Measurements from ENCODE around the gene SIAH3.

SIAH3 gene

DNA sequence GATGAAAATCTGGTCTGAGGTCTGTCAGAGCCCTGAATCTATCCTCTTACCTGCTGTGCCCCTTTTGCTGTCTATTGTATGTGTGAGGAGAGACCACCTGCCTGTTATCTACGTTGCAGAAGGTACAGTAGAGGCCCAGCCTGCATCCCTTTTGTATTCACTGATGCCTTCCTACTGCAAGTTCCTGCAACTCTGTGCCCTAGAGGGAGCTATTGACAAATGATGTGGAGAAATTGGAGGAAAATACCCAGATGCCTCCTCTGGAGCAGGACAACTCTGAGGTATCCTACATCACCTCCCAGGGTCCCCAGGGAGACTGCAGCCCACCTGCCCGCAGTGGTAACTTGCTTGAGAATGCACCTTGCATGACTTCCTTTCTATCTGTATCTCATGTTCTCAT is 33.7 kb downstream of the SIAH3 start:
- no peak for DNase-seq

DNA sequence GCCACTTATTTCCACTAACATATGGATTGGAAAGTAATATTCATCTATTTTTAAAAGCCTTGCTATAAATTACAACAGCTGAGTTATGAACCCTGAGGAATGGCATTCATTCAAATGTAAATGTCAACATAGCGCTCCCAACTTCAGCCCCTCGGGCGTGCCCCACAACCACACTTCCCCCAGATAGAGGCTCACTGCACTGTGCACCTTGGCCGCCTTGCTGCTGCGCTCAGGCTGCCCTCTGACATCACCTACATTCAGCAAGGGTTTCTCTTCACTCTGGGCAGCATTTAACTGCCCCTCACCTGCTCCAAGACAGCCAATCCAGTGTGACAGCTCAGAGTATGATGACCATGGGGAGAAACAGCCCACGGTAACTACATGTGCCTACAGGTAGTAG is 35.1 kb downstream of the SIAH3 start:
- DNase-seq, result no peak

DNA sequence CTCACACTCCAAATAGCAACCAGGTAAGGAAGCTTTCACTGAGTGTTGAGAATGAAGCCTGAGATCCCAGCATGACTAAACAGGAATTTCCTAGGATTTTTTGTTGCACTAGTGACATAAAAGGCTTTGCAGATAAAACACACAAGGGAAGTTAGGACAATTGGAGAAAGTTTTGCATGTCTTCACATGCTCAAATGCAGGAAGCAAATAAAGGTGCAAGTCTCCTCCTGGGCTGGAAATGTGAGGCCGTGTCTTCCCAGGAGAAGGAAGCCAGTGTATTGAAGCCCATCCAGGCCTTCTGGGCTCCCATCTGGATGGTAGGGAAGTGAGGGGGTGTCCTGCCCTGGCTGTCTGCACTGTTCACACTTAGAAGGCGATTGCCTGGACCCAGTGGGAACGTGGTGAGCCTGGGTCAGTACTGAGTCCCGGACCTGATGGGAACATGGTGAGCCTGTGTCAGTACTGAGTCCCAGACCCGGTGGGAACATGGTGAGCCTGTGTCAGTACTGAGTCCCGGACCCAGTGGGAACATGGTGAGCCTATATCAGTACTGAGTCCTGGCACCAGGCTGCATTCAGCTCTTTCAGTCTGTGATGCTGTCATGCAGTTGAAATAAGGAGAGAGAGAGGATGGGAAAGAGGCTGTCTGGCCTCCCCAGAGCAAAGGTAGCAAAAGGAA is 38.7 kb downstream of the SIAH3 start:
- no peak for DNase-seq

DNA sequence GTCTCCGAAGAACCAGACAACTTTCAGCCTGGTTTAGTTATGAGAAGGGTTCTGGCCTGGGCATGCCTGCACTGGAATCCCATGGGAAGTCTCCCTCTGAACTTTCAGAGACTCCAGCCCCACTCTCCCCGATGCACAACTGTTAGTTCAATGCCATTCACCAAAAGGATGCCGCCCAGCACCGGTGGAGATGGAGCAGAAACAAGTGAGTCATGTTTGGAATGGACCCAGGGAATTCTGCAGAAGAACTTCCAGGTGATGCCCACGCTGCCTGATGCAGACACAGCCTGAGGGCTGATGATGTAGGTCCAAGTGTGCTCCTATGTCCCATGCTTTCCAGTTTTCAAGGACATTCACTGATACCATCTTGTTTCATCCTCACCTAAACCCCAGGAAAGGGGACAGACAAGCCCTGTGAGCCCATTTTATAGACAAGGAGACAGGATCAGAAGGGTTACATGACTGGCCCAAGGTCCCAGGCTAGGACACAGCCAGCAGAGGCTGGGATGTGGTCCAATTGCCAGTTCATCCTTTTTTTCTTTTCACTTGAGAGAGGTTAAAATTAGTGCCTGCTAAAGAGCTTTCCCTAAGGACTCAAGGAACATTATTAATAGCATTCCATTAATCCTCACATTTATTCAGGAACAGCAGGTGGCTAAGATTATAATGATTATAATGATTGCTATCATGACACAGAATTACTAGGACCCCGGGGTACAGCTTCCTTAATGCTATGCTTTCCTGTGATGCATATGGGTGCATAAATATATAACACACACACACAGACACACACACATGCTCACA is 39.5 kb downstream of the SIAH3 start:
- no peak for DNase-seq

DNA sequence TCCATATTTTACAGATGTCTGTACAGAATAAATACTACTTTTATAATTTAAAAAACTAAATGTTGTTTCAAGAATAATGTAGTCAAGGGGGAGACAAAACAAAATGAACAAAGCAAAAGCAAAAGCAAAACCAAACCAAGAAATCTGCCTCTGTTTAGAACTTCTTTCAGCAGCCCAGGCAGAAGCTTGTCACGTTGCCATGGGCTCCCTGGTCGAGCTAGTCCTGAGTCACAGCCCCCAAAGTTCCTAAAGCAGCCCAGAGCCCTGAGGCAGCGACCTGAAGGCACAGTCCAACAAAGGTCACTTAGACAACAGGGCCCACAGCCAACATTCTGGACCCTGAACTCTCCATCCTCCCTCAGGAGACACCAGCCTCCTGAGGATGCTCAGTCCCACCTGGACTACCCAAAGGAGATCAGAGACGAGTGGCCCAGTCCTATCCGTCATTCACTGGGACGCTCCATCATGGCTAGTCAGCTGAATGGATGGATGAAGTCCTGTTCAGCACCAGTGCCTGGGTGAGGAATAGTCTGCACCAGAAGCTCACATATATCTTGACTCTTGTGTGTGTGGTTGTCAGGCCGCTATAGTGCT is 41.7 kb downstream of the SIAH3 start:
- DNase-seq, result peak; percentile 16

DNA sequence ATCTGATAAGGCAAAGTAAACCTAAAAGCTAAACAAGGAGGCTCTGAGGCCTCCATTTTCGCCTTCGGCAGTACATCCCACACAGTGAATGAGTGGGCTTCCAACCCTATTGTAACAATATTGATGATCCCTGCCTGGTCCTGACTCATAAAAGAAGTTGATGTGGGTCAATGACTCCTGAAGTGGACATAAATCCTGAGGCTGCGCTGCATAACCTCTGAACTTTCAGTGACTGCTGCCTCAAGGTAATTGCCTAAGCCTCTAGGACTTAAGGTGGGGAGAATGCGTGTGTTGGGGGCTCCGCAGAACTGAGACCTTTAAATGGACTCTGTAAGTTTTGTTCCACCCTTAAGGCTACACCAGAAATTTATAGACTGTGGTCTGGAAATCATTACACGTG is 42.6 kb downstream of the SIAH3 start:
- DNase-seq, result no peak

DNA sequence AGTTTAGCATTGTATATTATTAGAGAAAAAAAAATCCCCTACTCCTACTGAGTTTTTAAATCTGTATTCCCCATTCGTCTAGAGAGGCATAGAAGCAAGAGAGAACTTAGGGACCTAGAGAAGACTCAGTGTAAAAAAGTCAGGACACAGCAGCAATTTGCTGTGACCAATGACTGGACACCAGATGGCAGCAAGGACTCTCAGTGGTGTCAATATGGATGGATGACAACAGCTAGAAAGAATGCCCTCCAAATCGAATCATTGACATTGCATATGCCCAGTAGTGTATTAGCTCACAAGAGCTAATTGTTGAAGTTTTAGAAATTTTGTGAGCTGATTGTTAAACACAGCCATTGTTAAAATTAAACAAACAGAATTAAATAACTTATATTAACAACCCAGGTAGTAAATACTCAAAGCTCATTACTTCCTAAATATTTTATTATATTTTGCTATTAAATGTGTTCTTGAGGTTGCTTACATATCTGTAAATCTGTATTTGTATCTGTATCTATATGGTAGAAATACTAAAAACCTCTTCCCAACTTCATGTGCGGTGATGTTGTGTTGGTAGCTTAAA is 43.9 kb downstream of the SIAH3 start:
- DNase-seq, result peak; percentile 49

DNA sequence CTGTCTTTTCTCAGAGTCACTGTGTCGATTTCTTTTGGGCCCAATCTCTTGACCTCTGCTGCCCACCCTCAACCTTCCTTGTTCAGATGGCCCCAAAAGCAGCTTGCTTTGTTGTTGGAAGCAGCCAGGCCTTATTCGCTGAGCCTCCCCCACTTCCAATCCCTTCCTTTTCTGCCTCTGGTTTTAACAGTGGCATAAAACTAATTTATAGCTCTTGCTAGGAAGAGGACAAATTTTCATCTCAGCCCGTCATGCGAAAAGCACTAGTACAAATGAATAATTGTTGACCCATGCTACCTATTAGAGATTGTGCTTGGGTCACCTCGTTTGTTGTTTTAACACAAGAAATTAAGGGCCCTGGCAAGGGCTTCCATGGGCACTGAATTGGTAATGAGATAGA is 51.1 kb downstream of the SIAH3 start:
- DNase-seq, result no peak

DNA sequence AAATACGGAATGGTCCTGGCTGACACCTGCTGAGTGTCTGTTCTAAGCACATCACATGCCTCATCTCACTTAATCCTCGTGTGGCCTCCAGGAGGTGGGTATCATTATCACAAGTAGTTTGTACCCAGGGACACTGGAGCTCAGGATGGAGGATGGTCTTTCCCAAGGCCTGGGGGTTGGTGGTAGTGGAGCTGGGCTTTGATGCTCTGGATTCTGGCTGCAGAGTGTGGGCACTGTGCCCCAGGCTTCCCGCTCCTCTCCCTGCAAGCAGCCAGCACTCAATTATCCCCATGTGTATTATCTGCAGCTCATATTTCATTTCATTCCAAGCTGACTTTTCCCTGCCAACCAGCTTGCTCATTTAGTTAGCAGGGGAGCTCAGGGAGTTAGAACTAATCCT is 52.1 kb downstream of the SIAH3 start:
- no peak for DNase-seq

DNA sequence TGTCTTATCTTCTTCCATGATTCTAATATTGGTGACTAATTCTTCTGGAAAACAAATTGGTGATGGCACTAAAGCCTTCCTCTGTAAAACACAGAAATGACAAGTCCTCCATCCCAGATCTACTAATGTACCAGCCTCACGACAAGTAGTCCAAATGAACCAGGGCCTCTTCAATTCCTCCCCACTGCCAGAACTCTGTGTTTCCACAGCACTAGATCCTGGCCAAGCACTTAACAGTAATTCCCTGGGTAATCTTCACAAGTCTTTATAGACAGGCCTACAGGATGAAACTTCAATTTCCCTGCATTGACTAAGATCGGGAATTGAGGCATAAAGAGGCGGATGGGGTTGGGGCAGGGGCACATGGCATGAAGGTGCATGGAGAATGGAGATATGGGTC is 52.7 kb downstream of the SIAH3 start:
- DNase-seq, result no peak

DNA sequence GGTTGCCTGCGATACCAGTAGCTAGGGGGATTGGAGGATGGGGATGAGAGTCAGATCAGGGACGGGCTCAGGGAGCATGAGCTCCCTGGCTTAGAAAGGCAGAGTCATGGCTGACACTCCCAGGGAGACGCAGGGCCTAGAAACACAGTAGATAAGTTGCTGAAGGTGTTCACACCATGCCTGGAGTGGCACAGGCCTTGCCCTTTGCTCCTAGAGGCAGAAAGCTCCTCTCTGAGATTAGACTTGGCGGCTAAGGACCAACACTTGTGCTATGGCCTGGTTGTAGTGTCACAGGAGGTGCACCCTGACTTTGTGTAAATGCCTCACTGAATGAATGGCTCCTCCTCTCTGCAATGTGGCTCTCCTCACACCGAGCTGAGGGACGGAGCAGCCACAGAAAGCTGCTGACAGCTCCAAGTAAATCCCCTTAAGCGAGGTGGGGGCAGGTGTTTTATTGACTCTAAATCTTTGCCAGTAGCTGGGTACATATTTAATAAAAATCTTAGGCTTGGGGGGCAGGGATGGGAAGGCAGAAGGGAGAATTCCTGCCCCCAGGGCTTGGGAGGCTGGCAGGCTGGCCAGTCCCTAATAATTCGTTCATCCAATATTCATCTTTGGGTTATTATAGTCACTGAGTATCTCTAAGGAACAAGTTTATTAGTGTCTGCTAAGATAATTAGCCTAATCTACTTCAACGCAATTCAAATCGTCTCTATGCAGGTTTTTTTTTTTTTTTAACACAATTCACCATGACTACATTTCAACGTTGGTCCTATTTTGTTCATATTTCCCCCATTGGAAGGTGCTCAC is 54.9 kb downstream of the SIAH3 start:
- DNase-seq, result no peak

DNA sequence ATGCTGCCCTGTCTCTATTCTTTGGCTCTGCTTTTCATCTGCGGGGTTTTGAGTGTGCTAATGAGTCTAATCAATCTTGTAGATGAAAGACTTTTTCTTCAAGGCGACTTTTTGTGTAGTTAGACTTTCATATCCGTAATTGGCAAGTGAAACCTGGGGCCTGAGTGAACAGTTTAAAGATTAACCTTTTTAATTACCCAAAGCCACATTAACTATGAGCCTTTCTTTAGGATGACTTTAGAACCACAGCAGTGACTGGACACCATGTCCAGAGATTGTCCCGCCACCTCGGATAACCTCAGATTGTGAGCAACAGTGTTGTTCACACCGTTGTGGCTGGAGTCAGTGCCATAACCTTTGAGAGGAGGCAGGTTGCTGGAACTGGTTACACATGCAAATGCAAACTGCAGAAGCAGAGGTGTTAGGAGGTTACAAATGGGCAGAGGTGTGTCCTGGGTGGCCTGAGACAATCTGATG is 58.7 kb downstream of the SIAH3 start:
- no peak for DNase-seq

DNA sequence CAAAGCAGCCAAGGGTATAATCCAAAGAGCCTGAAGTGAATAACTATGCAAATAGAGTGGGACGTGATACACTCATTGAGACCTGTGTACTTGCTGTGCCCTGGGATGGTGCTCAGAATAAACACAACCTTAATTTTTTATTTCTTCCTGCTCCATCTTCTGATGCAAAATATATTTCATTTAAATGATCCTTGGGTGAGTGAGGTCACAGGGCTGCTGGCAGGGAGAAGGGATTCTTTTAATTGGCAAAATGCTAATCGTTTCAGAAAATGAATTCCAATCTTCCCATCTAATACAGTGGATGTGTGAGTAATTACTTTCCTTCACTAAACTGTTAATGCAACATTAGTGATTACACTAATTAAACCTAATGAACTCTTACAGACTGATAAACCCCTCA is 63.5 kb downstream of the SIAH3 start:
- DNase-seq, result no peak

DNA sequence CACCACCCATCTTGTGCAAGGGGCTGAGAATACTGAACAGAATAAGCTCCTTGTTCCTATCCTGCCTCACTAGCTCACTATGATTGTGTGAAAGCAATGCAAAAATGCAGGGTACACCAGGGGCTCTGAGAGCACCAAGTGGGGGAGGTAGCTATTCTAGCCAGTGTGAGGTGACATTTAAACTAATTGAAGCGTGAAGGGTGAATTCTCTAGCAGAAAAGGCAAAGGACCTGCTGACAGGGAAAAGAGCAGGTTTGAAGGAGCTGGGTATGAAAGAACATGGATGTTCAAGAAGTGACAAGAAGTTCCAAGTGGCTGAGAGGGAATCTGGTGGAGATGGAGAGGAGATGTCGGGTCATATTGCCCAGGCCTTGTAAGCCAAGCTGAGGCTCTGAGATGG is 64.2 kb downstream of the SIAH3 start:
- no peak for DNase-seq

DNA sequence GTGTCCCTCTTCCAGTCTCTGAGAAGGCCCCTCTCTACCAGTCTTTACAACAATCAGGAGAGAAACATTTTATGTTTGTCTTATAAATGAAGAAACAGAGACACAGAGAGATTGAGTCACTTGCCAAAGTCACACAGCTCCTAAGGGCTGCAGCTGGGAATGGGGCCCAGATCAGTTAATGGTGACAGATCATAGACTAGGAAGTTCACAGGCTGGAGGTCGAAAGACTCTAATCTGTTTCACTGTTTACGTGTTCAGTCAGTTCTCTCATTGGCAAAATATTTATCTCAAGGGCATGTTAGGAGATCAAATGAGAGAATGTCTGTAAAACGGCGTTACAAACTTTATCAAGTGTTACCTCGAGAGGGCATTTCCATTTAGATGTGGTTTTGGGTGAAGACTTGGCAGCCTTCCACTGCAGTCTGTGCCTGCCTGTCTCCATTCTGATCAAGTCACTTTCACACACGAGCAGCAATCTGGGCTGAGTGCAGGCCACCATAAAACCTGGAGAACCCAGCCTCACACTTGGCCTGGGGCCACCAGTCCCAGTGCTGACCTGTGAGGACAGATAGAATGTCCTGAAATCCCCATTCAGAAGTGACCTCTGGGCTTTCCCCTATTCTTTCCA is 65.1 kb downstream of the SIAH3 start:
- DNase-seq, result peak; percentile 78

DNA sequence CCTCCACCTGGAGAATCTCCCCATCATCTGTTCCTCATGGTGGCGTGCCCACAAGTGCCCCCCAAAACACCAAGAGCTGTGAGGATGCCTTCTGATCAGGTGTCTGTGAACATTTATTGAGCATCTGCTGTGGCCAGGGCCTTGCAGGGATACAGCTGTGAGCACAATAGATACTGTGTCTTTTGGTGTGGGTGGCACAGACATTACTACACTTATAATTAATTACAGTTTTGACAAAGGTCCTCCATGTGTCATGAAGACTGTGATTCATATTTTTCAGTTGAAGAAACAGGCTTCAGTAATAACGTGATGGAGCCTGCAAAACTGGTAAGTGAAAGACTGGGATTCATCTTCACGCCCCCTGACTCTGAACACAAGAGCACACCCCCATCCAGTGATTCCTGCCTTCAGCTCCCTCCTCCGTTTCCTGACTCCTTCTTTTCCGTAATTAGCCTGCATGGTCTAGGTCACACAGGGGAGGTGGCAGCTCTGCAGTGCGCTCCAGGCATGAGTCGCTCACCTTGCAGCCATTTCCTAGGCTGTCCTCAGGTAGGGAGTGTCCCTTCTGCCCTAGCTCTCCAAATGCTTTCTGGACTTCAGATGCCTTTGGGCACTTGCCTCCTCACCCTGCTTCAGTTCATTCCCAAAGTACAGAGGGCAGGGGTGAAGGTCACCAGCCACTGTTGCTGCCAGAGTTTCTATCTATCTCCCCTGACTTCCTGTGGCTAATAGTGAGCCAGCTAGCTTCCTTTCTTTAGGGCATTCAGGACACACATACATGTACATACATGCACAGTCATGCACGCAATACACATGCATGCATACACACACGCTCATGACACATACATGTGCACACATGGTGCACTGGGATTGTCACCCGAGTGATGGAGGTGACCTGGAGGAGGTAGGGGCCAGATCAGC is 66.5 kb downstream of the SIAH3 start:
- DNase-seq, result no peak

DNA sequence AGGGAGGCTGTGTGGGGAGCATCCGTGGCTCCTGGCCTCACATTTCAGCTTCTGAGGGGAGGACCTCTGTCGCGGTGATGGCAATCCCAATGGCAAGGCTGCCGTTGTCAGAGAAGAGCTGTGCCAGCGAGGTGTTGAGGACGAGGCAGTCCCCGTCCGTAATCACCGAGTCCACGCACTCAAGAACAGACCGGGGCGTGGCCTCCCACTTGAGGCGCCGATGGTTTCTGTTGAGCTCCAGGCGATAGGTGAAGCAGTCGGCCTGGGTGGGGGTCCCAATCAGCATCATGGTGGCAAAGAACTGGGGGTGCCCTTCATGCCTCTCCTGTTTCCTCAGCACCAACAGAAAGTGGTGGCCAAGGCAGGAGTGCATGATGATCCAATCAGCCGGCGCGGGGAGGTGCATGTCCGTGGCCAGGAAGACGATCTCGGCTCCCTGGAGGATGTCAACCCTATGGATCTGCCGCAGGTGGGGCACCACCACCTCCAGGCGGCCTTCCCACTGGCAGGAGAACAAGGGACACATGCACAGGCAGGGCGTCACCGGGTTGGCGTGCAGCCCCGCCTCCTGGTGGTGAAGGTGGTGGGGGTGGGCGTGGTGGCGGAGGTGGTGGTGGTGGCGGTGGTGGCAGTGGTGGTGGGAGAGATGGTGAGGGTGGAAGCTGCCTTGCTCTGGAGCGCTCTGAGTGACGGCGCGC is 68.1 kb downstream of the SIAH3 start:
- no peak for DNase-seq

DNA sequence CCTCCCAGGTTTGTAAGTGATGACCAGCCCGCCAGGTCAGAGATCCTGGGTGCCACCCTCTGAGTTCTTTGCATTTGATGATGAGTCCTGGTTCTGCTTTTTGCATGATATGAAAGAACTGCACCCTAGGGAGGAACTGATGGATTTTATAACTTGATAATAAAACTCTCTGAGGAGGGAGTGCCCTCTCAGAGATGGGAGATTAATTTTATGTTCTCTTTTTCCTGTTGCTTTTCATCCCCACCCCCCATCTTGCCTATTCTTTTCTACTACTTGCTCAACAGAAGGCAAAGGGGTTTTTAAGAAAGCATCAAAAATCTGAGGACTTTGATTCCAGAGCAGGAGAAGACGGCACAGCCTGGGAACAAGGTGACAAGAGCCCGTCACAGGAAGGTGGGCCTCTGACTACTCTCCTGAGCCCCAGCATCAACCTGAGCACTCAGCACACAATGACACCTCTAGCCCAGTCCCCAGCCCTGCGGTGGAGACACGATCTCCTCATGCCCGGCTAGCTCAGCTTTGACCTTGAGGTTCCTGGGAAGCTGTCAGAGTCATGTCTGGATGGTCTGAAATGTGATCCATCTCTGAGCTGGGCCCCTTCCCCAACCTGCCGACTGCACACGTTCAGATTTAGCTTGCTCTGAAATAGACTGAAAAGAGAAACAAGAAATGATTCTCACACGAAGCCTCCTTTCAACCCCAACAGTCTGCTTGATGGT is 69.1 kb downstream of the SIAH3 start:
- no peak for DNase-seq

DNA sequence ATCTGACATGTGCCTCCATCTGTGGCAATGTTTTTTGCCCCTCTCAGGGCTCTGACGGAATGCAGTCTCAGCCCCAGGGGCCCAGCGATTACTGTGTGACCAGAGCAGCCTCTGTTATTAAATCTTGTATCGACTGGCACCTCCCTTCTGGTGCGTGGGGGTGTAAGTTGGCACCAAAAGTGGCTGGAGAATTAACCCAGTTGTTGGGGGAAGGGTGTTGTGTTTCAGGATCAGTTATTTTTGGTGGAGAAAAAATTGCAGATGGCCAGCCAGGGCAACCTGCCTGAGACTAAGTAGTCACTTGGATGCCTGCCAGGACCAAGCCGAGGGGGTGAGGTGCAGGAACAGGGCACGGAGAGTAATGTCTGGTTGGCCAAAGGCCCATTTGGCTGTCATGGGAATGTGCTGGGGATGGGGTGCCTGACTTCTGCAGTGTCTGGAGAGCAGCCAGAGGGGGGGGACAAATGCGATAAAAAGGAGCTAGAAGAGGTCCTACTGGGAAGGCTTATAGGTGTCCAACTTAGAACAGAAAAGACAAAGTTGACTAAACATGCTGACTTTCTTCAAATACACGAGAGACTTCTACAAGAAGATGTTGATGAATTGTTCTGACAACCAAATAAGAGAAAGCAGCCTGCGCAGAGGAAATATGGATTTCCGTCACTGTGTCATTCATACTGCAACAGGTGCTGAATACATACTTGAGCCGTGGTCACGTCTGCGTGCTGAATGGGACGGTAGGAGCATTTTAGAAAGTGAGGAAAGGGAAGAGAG is 69.8 kb downstream of the SIAH3 start:
- DNase-seq, result peak; percentile 96

Data from RPMI8226 (cell line).